SK-N-MC (cell line): ENCODE results near the gene CCDC51.
"Not testable (repeated sequence)": the region's sequence is repeated elsewhere in the genome, so short reads cannot be mapped to it uniquely, and the experiment has no call there.

ENCODE experiments used
- EZH2 ChIP-seq: fragments of 200-600 bp; sonication (generic); IDR thresholded peaks from one replicate; pipeline ENCODE4 v1.6.1; 2017; ENCODE audit warnings: antibody characterized with exemption
- POLR2AphosphoS5 ChIP-seq: IDR thresholded peaks from 2 replicates; pipeline ENCODE4 v1.6.1; 2012; ENCODE audit warnings: mild to moderate bottlenecking, low read depth, low read length, borderline replicate concordance

DNA sequence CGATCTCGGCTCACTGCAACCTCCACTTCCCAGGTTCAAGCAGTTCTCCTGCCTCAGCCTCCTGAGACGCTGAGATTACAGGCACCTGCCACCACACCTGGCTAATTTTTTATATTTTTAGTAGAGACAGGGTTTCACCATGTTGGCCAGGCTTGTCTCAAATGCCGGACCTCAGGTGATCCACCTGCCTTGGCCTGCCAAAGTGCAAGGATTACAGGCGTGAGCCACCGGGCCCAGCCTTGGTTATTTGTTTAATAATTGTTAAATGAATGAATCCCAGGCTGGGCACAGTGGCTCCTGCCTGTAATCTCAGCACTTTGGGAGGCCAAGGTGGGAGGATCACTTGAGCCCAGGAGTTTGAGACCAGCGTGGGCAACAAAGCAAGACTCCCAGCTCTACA, 21.8 kb upstream of the CCDC51 start:
- not testable (repeated sequence) for TF ChIP-seq EZH2, POLR2AphosphoS5
